GM12878 (cell line): ENCODE results near the gene PIK3C2B. TPM values are rescaled to one million over a fixed set of nuclear protein-coding genes. Genes with fewer than 3 reads are reported as not detected.
A peak's percentile ranks its signal among the peaks of the same experiment; 100 is the strongest.

Experiments used
- BCL11A ChIP-seq: IDR thresholded peaks from 2 replicates; pipeline ENCODE4 v1.6.1; 2011; ENCODE audit warnings: low read depth, low read length
- CHD1 ChIP-seq: IDR thresholded peaks from 2 replicates; pipeline ENCODE4 v1.6.1; 2012; ENCODE audit warnings: low read depth, low read length, improper control_type of control experiment
- CREM ChIP-seq: IDR thresholded peaks from 2 replicates; pipeline ENCODE4 v1.6.1; 2014; ENCODE audit warnings: antibody characterized with exemption, low read depth
- CTCF ChIP-seq, 3 experiments: IDR thresholded peaks in 2 of 3; conservative IDR thresholded peaks in 1 of 3; 2 replicates each; pipeline ENCODE4 v1.5.1; 2011; ENCODE audit warnings: low read depth in 3 of 3, low read length in 3 of 3, mild to moderate bottlenecking in 3 of 3, control low read depth in 2 of 3, moderate library complexity in 2 of 3, inconsistent platforms in 1 of 3, mixed read lengths in 1 of 3; ENCODE audit not compliant: control insufficient read depth in 2 of 3, insufficient read depth in 1 of 3; ENCODE audit errors: extremely low read depth in 1 of 3
- CUX1 ChIP-seq: IDR thresholded peaks from 2 replicates; pipeline ENCODE4 v1.6.1; 2012; ENCODE audit warnings: improper control_type of control experiment, low read depth, low read length; ENCODE audit not compliant: insufficient replicate concordance
- EZH2 ChIP-seq: IDR thresholded peaks from 2 replicates; pipeline ENCODE4 v1.6.1; 2012; ENCODE audit warnings: low read depth, mild to moderate bottlenecking, control low read depth, inconsistent platforms, low read length, borderline replicate concordance; ENCODE audit not compliant: control insufficient read depth
- HDAC6 ChIP-seq: fragments of 200-600 bp; sonication (generic); IDR thresholded peaks from one replicate; pipeline ENCODE4 v1.8.0; 2017; ENCODE audit warnings: antibody characterized with exemption; ENCODE audit not compliant: unreplicated experiment
- MEF2A ChIP-seq: IDR thresholded peaks from 2 replicates; pipeline ENCODE4 v1.6.1; 2011; ENCODE audit warnings: low read depth, mild to moderate bottlenecking, low read length, moderate library complexity; ENCODE audit not compliant: insufficient read depth
- NR2C2 ChIP-seq: IDR thresholded peaks from 2 replicates; pipeline ENCODE4 v1.6.1; 2011; ENCODE audit warnings: borderline replicate concordance, low read depth; ENCODE audit not compliant: control insufficient read depth, insufficient read length
- POLR2A ChIP-seq: IDR thresholded peaks from 2 replicates; pipeline ENCODE4 v1.6.1; 2011; ENCODE audit warnings: low read depth, mild to moderate bottlenecking, low read length
- RCOR1 ChIP-seq: conservative IDR thresholded peaks from 2 replicates; pipeline ENCODE4 v1.6.1; 2012; ENCODE audit warnings: low read depth, low read length, improper control_type of control experiment
- SPI1 ChIP-seq: IDR thresholded peaks from 2 replicates; pipeline ENCODE4 v1.6.1; 2011; ENCODE audit warnings: low read depth, mild to moderate bottlenecking, low read length, moderate library complexity, borderline replicate concordance; ENCODE audit not compliant: insufficient read depth
- SREBF1 ChIP-seq: IDR thresholded peaks from 2 replicates; pipeline ENCODE4 v1.6.1; 2012; ENCODE audit warnings: mild to moderate bottlenecking, low read length
- SREBF2 ChIP-seq: IDR thresholded peaks from 2 replicates; pipeline ENCODE4 v1.6.1; 2012; ENCODE audit warnings: mild to moderate bottlenecking, low read length
- SUZ12 ChIP-seq: fragments of 200-600 bp; sonication (generic); IDR thresholded peaks from one replicate; pipeline ENCODE4 v1.6.1; 2018; ENCODE audit warnings: antibody characterized with exemption, mild to moderate bottlenecking; ENCODE audit not compliant: unreplicated experiment
- TARDBP ChIP-seq: IDR thresholded peaks from 2 replicates; pipeline ENCODE4 v1.6.1; 2016; ENCODE audit warnings: borderline replicate concordance
- ZNF687 ChIP-seq: fragments of 450-650 bp; IDR thresholded peaks from 2 replicates; pipeline ENCODE4 v1.6.1; 2017; ENCODE audit warnings: mild to moderate bottlenecking, moderate library complexity
- ZSCAN29 ChIP-seq: fragments of 450-650 bp; IDR thresholded peaks from 2 replicates; pipeline ENCODE4 v1.6.1; 2017; ENCODE audit warnings: mild to moderate bottlenecking, moderate library complexity
- polyA plus RNA-seq, 11 experiments: library from polyadenylated mRNA; depleted of rRNA in 4 of 11; unstranded in 6 of 11; stranded (reverse) in 5 of 11; fragments of >200 nt; fragmentation: Nextera tagmentation in 4 of 11; fragmentation: Illumina TruSeq in 1 of 11; extraction: Ambion mirVana in 4 of 11; extraction: Trizol in 1 of 11; gene quantifications; 1 replicate in 1 of 11; 2 replicates in 10 of 11; pipeline versions ENCODE4 v1.2.1 to v1.2.3, GENCODE V29; 2011 to 2016; ENCODE audit warnings: inconsistent platforms in 2 of 11, missing spikeins in 2 of 11, low read depth in 1 of 11
- total RNA-seq, 4 experiments: library from RNA; depleted of rRNA in 3 of 4; stranded (reverse); fragments of >200 nt in 3 of 4; fragmentation: Illumina TruSeq in 1 of 4; extraction: Trizol in 1 of 4; gene quantifications; 2 replicates each; pipeline versions ENCODE4 v1.2.1 to v1.2.3, GENCODE V29; 2013 to 2021

Gene PIK3C2B
- total and polyA plus RNA-seq, 10 of the 15 experiments (the other 5 are each of a cell fraction or from before 2014, with no cell fraction given): 2.2 to 38.1 (median 11.4) TPM

GRCh38 chr1:204465546-204466415, 28.8 kb downstream of the PIK3C2B start (continued):
- TF ChIP-seq ZNF687 (peak; percentile 67; the same call in 1 of the 2 replicates), ZSCAN29 (no peak), SREBF2 (no peak), CHD1 (no peak), SPI1 (peak; percentile 76), RCOR1 (no peak), SREBF1 (no peak), CREM (peak; percentile 5; the same call in 1 of the 2 replicates), NR2C2 (no peak), CTCF (IDR thresholded peaks at IDR 0.05 in 2 of 3, conservative IDR thresholded peaks at IDR 0.05 in 1 of 3; ENCODE audit: control insufficient read depth in 2 of 3, extremely low read depth in 1 of 3, insufficient read depth in 1 of 3, low read depth in 3 of 3, low read length in 3 of 3) (0 out of 6 replicates have a peak, but pooled peaks of 1 of the 3 experiments have one; percentile 3), MEF2A (0 out of 2 replicates have a peak, but pooled peaks have one; percentile 31), SUZ12 (no peak), POLR2A (0 out of 2 replicates have a peak, but pooled peaks have one; percentile 16), TARDBP (no peak), BCL11A (peak; percentile 3; the same call in 1 of the 2 replicates), CUX1 (peak; percentile 46), HDAC6 (no peak), EZH2 (no peak)
